CD8-positive, alpha-beta memory T cell (primary cell): ENCODE measurements around the gene MRPL4. TPM values are rescaled to one million over a fixed set of nuclear protein-coding genes. Genes with fewer than 3 reads are reported as not detected.

ENCODE experiments used
- CTCF ChIA-PET: fragments of 350-600 bp; sonication (Branson Sonifier 250); formaldehyde crosslinking; loops from one replicate; lab custom pipeline; 2021; ENCODE audit warnings: antibody characterized with exemption; lab: Charles Lee
- POLR2A ChIA-PET: fragments of 350-600 bp; sonication (Branson Sonifier 250); formaldehyde crosslinking; loops from one replicate; lab custom pipeline; 2021; ENCODE audit warnings: antibody characterized with exemption; lab: Charles Lee
- DNase-seq, 5 donors: peaks; one replicate each; pipeline versions ENCODE4 v3.0.0 to v3.0.0-alpha.2; 2020 to 2022; ENCODE audit warnings: mixed read lengths in 1 of 5
- H3K27ac ChIP-seq: one replicate; pipeline ENCODE4 v1.7.0; 2013; ENCODE audit warnings: low read depth, mild to moderate bottlenecking, low read length, moderate library complexity
- H3K27me3 ChIP-seq: 2 replicates; pipeline ENCODE4 v1.7.0; 2013; ENCODE audit warnings: low read length, mild to moderate bottlenecking; ENCODE audit not compliant: insufficient read depth, poor library complexity, severe bottlenecking
- H3K36me3 ChIP-seq: 2 replicates; pipeline ENCODE4 v1.7.0; 2013; ENCODE audit warnings: mild to moderate bottlenecking, low read length, moderate library complexity; ENCODE audit not compliant: insufficient read depth
- H3K4me1 ChIP-seq: 2 replicates; pipeline ENCODE4 v1.7.0; 2013; ENCODE audit warnings: mild to moderate bottlenecking, low read length, moderate library complexity; ENCODE audit not compliant: insufficient read depth
- H3K4me3 ChIP-seq: 2 replicates; pipeline ENCODE4 v1.7.0; 2013; ENCODE audit warnings: mild to moderate bottlenecking, low read length
- H3K9me3 ChIP-seq: 2 replicates; pipeline ENCODE4 v1.7.0; 2013; ENCODE audit warnings: mild to moderate bottlenecking, low read length
- H3K27ac Mint-ChIP-seq, 8 donors: one replicate each; pipeline ENCODE4 v1.8.0; 2020 to 2021; ENCODE audit warnings: mixed read lengths in 8 of 8, mild to moderate bottlenecking in 6 of 8, inconsistent platforms in 3 of 8, moderate library complexity in 3 of 8
- H3K27me3 Mint-ChIP-seq, 2 donors: one replicate each; pipeline ENCODE4 v1.8.0; 2020 to 2021; ENCODE audit warnings: mixed read lengths in 2 of 2, mild to moderate bottlenecking in 1 of 2, moderate library complexity in 1 of 2
- H3K36me3 Mint-ChIP-seq, 3 donors: one replicate each; pipeline ENCODE4 v1.8.0; 2020 to 2021; ENCODE audit warnings: mixed read lengths in 3 of 3, inconsistent platforms in 1 of 3, mild to moderate bottlenecking in 1 of 3
- H3K4me1 Mint-ChIP-seq, 3 donors: one replicate each; pipeline ENCODE4 v1.8.0; 2020 to 2021; ENCODE audit warnings: mixed read lengths in 3 of 3, inconsistent platforms in 1 of 3, mild to moderate bottlenecking in 1 of 3
- H3K4me3 Mint-ChIP-seq, 7 donors: one replicate each; pipeline ENCODE4 v1.8.0; 2020 to 2021; ENCODE audit warnings: mixed read lengths in 7 of 7, mild to moderate bottlenecking in 6 of 7, moderate library complexity in 4 of 7, inconsistent platforms in 2 of 7
- H3K9me3 Mint-ChIP-seq, 5 donors: one replicate each; pipeline ENCODE4 v1.8.0; 2020 to 2022; ENCODE audit warnings: mixed read lengths in 5 of 5, mild to moderate bottlenecking in 3 of 5, moderate library complexity in 2 of 5, inconsistent platforms in 1 of 5
- polyA plus RNA-seq: library from polyadenylated mRNA; unstranded; fragments of 300-500 nt; fragmentation: Illumina TruSeq; gene quantifications from one replicate; pipeline ENCODE4 v1.2.3, GENCODE V29; 2021
- total RNA-seq, 2 experiments: library from RNA; stranded (reverse); gene quantifications; one replicate each; pipeline ENCODE4 v1.2.3, GENCODE V29; 2021

Gene MRPL4
- total RNA-seq = 100 to 1,000 TPM; 149 to 152 TPM
- 42.8 TPM for polyA plus RNA-seq

DNA sequence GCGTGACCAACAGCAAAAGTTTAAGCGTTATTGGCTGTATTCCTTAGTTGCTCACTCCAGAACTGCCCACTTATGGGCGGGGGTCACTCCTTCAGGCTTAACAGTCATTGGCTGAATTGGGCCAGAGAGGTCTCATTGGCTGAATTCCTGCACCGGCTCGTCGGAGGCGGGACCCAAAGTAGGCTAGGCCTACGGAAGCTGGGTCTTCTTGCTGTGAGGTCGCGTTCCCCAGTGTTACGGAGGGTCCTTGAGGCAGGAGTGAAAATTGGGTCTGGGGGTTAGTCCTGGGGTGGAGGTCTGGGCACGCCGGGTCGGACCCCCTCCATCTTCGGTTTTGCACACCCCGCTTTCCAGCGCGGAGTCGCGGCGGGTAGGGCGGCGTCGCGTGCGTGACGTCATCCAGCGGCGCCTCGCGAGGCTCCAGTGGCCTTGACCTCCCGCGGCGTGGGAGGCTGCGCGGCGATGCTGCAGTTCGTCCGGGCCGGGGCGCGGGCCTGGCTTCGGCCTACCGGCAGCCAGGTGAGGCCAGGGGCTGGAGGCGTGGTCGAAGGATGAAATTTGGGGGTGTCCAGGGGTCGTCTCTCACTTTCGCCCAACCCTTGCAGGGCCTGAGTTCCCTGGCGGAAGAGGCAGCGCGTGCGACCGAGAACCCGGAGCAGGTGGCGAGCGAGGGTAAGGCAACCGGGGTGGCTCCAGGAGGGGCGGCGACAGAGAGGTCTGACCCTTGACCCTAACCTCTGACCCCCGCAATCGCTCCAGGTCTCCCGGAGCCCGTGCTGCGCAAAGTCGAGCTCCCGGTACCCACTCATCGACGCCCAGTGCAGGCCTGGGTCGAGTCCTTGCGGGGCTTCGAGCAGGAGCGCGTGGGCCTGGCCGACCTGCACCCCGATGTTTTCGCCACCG is at the start of gene MRPL4:
MRPL4 (plus strand) TSS at position 423 of the 903 bp plus-strand sequence; CDS start at position 463, 40 bp downstream.
- Mint-ChIP-seq H3K27ac (peak within 1 kb of the TSS; percentile 96 to 99 (median 97)), H3K4me1 (peaks cover 14 to 40% (median 16%) of the 10 kb centered on the region in 3 donors), H3K9me3 (no peaks in the 10 kb centered on the region), H3K36me3 (peaks cover 2 to 43% (median 7%) of the 10 kb centered on the region in 3 donors), H3K4me3 (peak within 1 kb of the TSS; percentile 96 to 100 (median 99)), H3K27me3 (no peaks in the 10 kb centered on the region)
- H3K36me3 ChIP-seq = peaks cover 18% of the 10 kb centered on the region
- H3K4me3 ChIP-seq = peak within 1 kb of the TSS; percentile 98
- H3K27me3 ChIP-seq = no peaks in the 10 kb centered on the region
- DNase-seq = peak; percentile 92 to 97 (median 96)
- ChIA-PET CTCF (interaction anchor here (1.1 to 3.2 kb wide), 4 partner anchors 24 to 321 kb away, joined by 3 to 73 read pairs (median 6); partner anchors contain the start of gene S1PR2), POLR2A (interaction anchor here (0.7 to 1.9 kb wide), 5 partner anchors 108 to 156 kb away, joined by 3 to 7 read pairs (median 5); partner anchors contain the start of genes ANGPTL6 and P2RY11)
- no peaks in the 10 kb centered on the region for H3K9me3 ChIP-seq
- H3K27ac ChIP-seq = peak within 1 kb of the TSS; percentile 87
- H3K4me1 ChIP-seq = peaks cover 12% of the 10 kb centered on the region

DNA sequence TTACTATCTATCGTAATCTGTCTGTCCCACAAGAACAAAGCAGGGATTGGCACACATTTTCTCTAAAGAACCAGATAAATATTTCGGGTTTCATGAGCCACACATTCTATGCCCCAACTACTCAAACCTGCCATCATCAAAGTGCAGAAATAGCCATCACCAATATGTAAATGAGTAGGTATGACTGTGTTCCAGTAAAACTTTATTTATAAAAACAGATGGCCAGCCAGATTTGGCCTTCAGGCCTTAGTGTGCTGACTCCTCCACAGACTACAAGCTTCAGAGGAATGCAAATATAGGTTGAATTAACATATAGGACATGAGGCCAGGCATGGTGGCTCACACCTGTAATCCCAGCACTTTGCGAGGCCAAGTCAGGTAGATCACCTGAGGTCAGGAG is 48.3 kb upstream of the MRPL4 start:
- no peak for DNase-seq
- Histone ChIP-seq H3K27ac (no peak overlapping the region), H3K36me3 (no peaks in the 10 kb centered on the region), H3K4me1 (no peaks in the 10 kb centered on the region), H3K27me3 (no peaks in the 10 kb centered on the region), H3K4me3 (no peak overlapping the region), H3K9me3 (no peaks in the 10 kb centered on the region)
- Mint-ChIP-seq H3K27me3 (no peaks in the 10 kb centered on the region), H3K27ac (peak overlapping the region in 1 of 8 donors; percentile 8), H3K4me3 (no peak overlapping the region), H3K4me1 (peaks cover 3 to 10% (median 9%) of the 10 kb centered on the region in 3 donors), H3K36me3 (peaks cover 0 to 4% (median 2%) of the 10 kb centered on the region in 3 donors), H3K9me3 (peaks cover 0 to 3% (median 0%) of the 10 kb centered on the region in 5 donors)
- CTCF ChIA-PET = no interaction called here
- POLR2A ChIA-PET = no interaction called here

DNA sequence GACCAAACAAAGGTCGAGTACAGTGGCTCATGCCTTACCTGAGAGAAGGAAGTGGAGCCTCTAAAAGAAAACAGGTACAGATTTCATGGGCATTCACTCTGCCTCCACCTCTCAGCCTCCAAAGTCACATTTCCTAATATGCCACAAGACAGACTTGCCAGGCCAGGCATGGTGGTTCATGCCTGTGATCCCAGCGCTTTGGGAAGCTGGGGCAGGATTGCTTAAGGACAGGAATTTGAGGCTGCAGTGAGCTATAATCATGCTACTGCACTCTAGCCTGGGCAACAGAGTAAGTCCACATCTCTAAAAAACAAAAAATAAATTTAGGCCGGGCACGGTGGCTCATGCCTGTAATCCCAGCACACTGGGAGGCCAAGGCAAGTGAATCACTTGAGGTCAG is 46.4 kb upstream of the MRPL4 start:
- POLR2A ChIA-PET = no interaction called here
- H3K9me3 Mint-ChIP-seq = peaks cover 0 to 3% (median 0%) of the 10 kb centered on the region in 5 donors
- H3K9me3 ChIP-seq = no peaks in the 10 kb centered on the region

DNA sequence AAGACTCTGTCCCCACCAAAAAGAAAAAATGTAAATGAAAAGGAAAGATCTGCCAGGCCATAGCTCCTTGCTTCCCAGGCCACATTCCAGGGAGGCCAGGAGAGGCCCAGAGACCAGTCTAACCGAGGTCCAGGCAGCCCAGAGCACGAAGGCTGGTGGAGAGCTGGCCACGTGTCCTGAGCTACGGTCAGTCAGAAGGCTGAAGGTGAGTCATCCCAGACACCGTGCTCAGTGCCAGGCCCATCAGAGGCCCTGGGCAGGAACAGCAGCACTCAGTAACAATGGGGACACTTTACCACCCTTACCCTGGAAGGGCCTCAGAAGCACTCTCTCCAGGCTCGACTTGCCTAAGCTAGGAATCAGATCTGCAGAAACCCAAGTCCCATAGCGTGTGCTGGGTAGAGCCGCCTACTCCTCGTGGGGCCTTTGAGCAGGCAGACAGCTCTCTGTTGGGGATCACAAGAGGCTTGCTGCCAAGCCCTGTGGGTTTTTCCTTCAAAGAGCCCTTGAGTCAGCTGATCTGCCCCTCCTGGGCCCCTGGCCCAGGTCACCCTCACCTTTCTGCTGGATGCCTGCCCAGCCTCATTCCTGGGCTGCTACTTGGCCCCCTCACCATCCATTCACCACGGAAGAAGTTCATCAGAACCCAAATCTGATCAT is 45.7 kb upstream of the MRPL4 start:
- peaks cover 0 to 3% (median 0%) of the 10 kb centered on the region in 5 donors for H3K9me3 Mint-ChIP-seq
- Histone ChIP-seq H3K9me3 (no peaks in the 10 kb centered on the region), H3K27me3 (no peaks in the 10 kb centered on the region), H3K36me3 (no peaks in the 10 kb centered on the region), H3K4me3 (no peak overlapping the region), H3K27ac (no peak overlapping the region), H3K4me1 (no peaks in the 10 kb centered on the region)
- H3K36me3 Mint-ChIP-seq = peaks cover 0 to 4% (median 2%) of the 10 kb centered on the region in 3 donors
- CTCF ChIA-PET = interaction anchor here (0.6 to 1.5 kb wide), 3 partner anchors 14 to 231 kb away, joined by 3 to 4 read pairs (median 3); no protein-coding TSS in a partner anchor
- no peak overlapping the region for H3K4me3 Mint-ChIP-seq
- DNase-seq = no peak
- H3K4me1 Mint-ChIP-seq = no peaks in the 10 kb centered on the region
- H3K27ac Mint-ChIP-seq = peak overlapping the region in 1 of 8 donors; percentile 75
- no peaks in the 10 kb centered on the region for H3K27me3 Mint-ChIP-seq
- POLR2A ChIA-PET = no interaction called here

More for the DNA sequence above, 46.4 kb upstream of the MRPL4 start:
- Mint-ChIP-seq H3K27me3 (no peaks in the 10 kb centered on the region), H3K36me3 (peaks cover 0 to 4% (median 2%) of the 10 kb centered on the region in 3 donors), H3K4me3 (no peak overlapping the region), H3K4me1 (no peaks in the 10 kb centered on the region), H3K27ac (no peak overlapping the region)
- Histone ChIP-seq H3K27ac (no peak overlapping the region), H3K36me3 (no peaks in the 10 kb centered on the region), H3K4me3 (no peak overlapping the region), H3K4me1 (no peaks in the 10 kb centered on the region), H3K27me3 (no peaks in the 10 kb centered on the region)
- CTCF ChIA-PET = interaction anchor here (1.2 kb wide), 1 partner anchor 231 kb away, joined by 3 read pairs; no protein-coding TSS in a partner anchor
- DNase-seq = no peak

DNA sequence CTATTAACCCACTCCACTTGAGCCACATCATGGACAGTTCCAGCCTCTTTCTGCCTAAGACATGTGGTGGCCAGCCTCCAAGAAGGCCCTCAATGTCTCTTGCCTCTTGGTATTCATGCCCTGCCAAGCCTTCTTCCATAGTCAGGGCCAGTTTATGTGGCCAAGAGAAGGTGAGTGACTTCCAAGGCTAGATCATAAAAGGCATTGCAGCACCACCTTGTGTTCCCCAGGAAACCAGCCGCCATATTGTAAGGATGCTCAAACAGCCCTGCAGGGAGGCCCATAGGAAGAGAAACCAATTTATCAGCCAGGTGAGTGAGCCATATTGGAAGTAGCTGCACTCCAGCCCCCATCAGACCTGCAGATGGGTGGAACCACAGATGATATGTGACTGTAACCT is 45.0 kb upstream of the MRPL4 start:
- H3K4me3 ChIP-seq = no peak overlapping the region
- no peaks in the 10 kb centered on the region for H3K27me3 ChIP-seq
- H3K4me1 Mint-ChIP-seq = no peaks in the 10 kb centered on the region
- H3K27ac Mint-ChIP-seq = peak overlapping the region in 1 of 8 donors; percentile 75
- CTCF ChIA-PET = interaction anchor here (0.7 to 1.5 kb wide), 4 partner anchors 9 to 230 kb away, joined by 3 to 4 read pairs (median 3); no protein-coding TSS in a partner anchor
- H3K4me3 Mint-ChIP-seq = no peak overlapping the region
- no peak for DNase-seq
- no peaks in the 10 kb centered on the region for H3K4me1 ChIP-seq
- H3K27me3 Mint-ChIP-seq = no peaks in the 10 kb centered on the region
- H3K9me3 ChIP-seq = no peaks in the 10 kb centered on the region
- peaks cover 0 to 4% (median 2%) of the 10 kb centered on the region in 3 donors for H3K36me3 Mint-ChIP-seq
- no peaks in the 10 kb centered on the region for H3K36me3 ChIP-seq
- POLR2A ChIA-PET = no interaction called here
- no peak overlapping the region for H3K27ac ChIP-seq
- H3K9me3 Mint-ChIP-seq = peaks cover 0 to 3% (median 0%) of the 10 kb centered on the region in 5 donors

DNA sequence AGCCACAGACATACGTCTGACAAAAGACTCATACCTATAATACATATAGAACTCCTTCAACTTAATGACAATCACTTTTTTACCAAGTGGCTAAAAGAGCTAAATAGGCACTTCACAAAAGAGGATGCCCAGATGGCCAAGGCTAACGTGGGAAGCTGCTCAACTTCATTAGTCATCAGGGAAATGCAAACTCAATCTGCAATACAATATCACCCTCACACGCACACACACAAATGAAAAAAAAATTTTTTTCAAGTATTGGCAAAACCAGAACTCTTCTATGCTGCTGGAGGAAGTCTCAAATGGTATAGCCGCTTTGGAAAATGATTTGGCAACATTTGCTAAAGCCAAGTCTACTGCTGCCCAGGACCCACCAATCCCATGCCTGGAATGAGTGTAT is 42.7 kb upstream of the MRPL4 start:
- no peaks in the 10 kb centered on the region for H3K27me3 ChIP-seq
- H3K27me3 Mint-ChIP-seq = peaks cover 0 to 1% of the 10 kb centered on the region in 2 donors
- POLR2A ChIA-PET = interaction anchor here (0.6 kb wide), 1 partner anchor 97 kb away, joined by 4 read pairs; no protein-coding TSS in a partner anchor

DNA sequence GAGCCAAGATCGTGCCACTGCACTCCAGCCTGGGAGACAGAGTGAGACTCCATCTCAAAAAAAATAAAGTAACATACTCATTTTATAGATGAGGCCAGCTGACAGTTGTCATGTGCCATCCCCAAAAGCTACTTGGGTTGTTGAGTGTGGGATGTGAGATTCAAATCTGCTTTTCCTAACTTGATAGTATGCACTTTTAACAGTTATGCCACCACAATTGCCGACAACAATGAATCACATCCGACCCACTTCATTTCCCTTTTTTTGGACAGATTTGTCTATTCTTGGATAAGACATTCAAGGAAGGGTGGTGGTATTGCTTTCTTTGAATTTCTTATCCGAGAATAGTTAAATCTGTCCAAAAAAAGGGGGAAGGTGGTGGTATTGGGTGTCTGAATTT is 41.0 kb upstream of the MRPL4 start:
- no peaks in the 10 kb centered on the region for H3K4me1 Mint-ChIP-seq
- H3K36me3 ChIP-seq = no peaks in the 10 kb centered on the region
- H3K9me3 Mint-ChIP-seq = peaks cover 0 to 3% (median 0%) of the 10 kb centered on the region in 5 donors
- H3K36me3 Mint-ChIP-seq = peaks cover 0 to 4% (median 2%) of the 10 kb centered on the region in 3 donors
- H3K9me3 ChIP-seq = no peaks in the 10 kb centered on the region
- ChIA-PET POLR2A (interaction anchor here (0.6 kb wide), 2 partner anchors 623 to 1070 kb away, joined by 3 to 6 read pairs; no protein-coding TSS in a partner anchor), CTCF (no interaction called here)
- H3K4me1 ChIP-seq = no peaks in the 10 kb centered on the region
- no peaks in the 10 kb centered on the region for H3K27me3 ChIP-seq
- DNase-seq = no peak
- H3K27me3 Mint-ChIP-seq = peaks cover 0 to 1% of the 10 kb centered on the region in 2 donors
- no peak overlapping the region for H3K4me3 ChIP-seq
- no peak overlapping the region for H3K4me3 Mint-ChIP-seq
- no peak overlapping the region for H3K27ac ChIP-seq
- H3K27ac Mint-ChIP-seq = peak overlapping the region in 2 of 8 donors; percentile 1 to 24

More for the DNA sequence above, 42.7 kb upstream of the MRPL4 start:
- no peak for DNase-seq
- Mint-ChIP-seq H3K4me1 (no peaks in the 10 kb centered on the region), H3K36me3 (peaks cover 0 to 4% (median 2%) of the 10 kb centered on the region in 3 donors), H3K4me3 (no peak overlapping the region), H3K27ac (peak overlapping the region in 1 of 8 donors; percentile 50), H3K9me3 (peaks cover 0 to 3% (median 0%) of the 10 kb centered on the region in 5 donors)
- Histone ChIP-seq H3K36me3 (no peaks in the 10 kb centered on the region), H3K4me3 (no peak overlapping the region), H3K9me3 (no peaks in the 10 kb centered on the region), H3K27ac (no peak overlapping the region), H3K4me1 (no peaks in the 10 kb centered on the region)
- CTCF ChIA-PET = interaction anchor here (0.7 to 1.1 kb wide), 2 partner anchors 41 to 233 kb away, joined by 3 to 4 read pairs; no protein-coding TSS in a partner anchor
